Inflammatory macrophage treated with lipopolysaccharide for 4 hours (primary cell): ENCODE measurements around the gene IL3RA.
"Not testable (repeated sequence)": the region's sequence is repeated elsewhere in the genome, so short reads cannot be mapped to it uniquely, and the experiment has no call there.

Experiments
- DNase-seq: peaks from one replicate; pipeline ENCODE4 v3.0.0-alpha.2; 2020

Gene IL3RA

DNA sequence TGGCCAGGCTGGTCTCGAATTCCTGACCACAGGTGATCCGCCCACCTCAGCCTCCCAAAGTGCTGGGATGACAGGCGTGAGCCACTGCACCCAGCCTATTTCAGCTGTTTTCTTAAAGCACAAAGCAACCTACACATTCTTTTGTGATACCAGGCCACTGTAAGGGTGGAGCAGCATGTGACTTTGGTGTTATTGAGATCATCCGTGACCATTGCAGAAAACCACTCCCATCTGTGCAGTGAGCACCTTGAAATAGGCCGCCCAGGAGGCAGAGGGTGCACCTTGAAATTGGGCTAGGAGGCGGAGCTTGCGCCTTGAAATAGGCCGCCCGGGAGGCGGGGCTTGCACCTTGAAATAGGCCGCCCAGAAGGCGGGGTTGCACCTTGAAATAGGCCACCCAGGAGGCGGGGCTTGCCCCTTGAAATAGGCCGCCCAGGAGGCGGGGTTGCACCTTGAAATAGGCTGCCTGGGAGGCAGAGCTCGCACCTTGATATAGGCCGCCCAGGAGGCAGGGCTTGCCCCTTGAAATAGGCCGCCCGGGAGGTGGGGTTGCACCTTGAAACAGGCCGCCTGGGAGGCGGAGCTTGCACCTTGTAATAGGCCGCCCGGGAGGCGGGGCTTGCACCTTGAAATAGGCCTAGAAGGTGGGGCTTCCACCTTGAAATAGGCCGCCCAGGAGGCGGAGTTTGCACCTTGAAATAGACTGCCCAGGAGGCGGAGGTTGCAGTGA, 64.3 kb downstream of the IL3RA start:
- DNase-seq, result no peak

DNA sequence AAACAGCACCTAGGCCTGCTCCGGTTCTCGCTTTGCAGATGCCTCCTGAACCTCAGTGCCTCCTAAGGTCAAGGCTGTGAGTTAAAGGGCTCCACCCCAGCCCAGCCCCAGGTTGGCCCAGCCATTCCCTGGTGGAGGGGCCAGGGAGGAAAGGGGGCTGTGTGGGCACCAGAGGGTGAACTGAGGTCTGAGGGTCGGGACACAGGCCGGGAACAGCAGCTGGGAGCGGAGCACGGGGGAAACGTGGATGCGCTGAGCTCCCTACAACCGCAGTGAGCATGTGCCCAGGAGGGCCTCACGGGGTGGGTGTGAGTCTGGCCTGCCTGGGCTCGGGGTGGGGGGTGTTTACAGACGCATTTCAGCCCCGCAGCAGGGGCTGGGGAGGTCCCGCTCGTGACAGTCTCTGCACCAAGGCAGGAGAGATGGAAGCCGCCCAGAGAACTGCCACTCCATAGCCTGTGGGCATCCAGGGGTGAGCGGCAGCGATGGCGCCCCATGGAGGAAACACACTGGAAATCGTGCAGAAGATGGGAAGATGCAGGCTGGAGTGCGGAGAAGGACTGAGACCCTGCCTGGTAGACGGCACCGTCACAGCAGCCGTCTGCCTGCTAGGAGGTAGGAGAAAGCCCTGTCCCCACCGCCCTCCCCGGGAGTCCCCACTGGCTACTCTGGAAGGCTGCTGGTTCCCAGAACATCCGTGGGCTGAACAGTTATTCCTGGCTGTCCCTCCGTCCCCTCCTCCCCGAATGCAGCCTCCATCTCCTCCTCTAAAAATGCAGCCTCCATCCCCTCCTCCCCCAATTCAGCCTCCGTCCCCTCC, 65.2 kb downstream of the IL3RA start:
- no peak for DNase-seq

DNA sequence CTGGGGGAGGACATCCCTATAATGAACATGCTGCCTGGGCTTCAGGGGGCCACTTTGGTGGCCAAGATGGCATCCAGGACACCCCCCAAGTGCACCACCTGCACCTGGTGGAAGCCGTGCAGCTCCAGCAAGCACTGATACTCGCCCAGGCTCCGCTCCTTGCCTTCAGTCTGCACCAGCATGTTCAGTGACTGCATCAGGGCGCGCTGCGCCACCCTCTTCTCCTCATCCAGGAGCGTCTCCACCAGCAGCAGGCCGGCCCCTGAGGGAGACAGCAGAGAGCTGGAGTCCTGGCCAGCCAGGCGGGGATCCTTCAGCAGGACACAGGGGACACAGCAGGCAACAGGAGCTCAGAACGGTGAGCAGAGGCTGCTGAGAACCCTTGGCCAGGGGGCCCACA, 66.6 kb downstream of the IL3RA start:
- no peak for DNase-seq

DNA sequence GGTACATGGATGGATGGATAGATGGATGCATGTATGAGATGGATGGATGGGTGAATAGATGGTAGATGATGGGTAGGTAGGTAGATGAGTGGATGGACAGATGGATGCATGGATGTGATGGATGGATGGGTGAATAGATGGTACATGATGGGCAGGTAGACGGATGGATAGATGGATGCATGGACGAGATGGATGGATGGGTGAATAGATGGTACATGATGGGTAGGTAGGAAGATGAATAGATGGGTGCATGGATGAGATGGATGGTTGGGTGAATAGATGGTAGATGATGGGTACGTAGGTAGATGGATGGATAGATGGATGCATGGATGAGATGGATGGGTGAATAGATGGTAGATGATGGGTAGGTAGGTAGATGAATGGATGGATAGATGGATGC, 67.3 kb downstream of the IL3RA start:
- DNase-seq, result not testable (repeated sequence)

DNA sequence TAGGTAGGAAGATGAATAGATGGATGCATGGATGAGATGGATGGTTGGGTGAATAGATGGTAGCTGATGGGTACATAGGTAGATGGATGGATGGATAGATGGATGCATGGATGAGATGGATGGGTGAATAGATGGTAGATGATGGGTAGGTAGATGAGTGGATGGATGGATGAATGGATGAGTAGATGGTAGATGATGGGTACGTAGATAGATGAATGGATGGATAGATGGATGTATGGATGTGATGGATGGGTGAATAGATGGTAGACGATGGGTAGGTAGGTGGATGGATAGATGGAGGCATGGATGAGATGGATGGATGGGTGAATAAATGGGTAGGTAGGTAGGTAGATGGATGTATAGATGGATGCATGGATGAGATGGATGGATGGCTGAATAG, 69.2 kb downstream of the IL3RA start:
- DNase-seq, result not testable (repeated sequence)

DNA sequence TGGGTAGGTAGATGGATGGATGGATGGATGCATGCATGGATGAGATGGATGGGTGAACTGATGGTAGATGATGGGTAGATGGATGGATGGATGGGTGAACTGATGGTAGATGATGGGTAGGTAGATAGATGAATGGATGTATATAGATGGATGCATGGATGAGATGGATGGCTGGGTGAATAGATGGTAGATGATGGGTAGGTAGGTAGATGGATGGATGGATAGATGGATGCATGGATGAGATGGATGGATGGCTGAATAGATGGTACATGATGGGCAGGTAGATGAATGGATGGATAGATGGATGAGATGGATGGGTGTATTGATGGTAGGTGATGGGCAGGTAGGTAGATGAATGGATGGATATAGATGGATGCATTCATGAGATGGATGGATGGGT, 70.5 kb downstream of the IL3RA start:
- DNase-seq, result no peak

DNA sequence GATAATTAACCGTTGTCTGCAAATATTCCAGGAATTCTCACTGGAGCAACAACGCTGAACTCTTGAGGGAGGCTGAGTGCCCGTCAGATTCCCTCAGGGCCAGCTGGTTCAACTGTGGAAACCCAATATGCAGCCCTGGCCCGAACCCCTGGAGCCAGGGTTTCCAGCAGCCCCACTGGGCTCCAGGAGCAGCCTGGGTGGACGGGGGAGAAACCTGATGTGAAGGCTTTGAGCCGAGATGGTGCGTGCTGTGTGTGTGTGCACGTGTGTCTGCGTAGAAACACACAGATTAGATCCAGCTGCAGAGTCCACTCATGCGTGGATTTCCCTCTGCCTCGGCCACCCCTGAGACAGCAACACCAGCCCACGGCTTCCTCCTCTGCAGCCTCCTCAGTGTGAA, 74.7 kb downstream of the IL3RA start:
- DNase-seq, result no peak

DNA sequence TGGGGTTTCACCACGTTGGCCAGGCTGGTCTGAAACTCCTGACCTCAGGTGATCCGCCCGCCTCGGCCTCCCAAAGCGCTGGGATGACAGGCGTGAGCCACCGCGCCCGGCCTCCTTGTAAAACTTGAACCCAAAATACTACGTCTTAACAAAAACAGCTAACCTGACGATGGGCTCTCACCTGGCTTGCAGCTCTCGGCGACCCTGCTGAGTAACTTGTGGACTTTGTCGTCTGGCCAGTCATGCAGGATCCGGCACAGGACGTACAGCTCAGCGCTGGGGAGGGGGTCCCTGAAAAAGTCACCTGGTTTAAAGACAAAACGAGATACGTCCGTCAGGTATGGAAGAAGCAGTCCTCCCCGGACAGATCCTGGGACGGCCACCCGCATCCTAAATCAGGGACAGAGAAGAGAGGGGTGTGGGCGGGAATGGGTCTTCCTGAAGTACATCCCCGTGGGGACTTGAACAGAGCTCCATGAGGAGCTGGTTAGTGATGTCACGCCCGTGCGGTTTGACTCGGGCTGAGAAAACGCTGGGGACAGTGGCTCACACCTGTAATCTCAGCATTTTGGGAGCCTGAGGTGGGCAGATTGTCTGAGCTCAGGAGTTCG, 76.1 kb downstream of the IL3RA start:
- no peak for DNase-seq

DNA sequence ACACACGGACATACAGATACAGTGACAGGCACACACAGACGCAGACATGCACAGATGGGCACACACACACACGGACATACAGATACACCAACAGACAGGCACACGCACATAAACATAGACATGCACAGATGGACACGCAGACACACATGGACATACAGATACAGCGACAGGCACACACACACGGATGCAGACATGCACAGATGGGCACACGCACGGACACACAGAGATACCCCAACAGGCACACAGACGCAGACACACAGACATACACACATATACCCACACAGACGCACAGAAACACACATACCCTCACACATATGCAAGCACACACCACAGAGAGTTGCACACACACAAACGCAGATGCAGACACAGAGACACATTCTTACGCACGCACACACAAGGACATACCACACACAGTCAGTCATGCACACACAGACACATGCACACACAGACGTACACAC, 79.8 kb downstream of the IL3RA start:
- no peak for DNase-seq

DNA sequence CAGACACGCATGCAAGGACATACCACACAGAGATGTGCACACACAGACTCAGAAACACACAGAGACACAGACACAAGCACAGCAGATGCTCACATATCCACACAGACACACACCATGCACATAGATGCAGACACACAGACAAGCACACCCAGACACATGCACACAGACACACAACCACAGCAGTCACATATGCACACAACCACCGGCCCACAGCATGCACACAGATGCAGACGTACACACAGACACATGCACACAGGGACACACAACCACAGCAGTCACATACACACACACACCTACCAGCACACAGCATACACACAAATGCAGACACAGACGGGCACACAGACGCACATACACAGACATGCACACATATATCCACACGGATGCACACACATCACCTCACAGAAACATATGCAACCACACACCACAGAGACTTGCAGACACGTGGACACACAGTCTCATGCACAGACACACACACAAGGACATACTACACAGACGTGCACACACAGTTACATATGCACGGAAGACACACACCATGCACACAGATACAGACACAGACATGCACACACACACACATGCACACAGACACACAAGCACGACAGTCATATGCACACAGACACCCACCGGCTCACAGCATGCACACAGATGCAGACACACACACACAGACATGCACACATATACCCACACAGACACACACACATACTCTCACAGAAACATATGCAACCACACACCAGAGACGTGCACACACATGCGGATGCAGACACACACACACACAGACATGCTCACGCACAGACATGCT, 80.6 kb downstream of the IL3RA start:
- DNase-seq, result no peak

DNA sequence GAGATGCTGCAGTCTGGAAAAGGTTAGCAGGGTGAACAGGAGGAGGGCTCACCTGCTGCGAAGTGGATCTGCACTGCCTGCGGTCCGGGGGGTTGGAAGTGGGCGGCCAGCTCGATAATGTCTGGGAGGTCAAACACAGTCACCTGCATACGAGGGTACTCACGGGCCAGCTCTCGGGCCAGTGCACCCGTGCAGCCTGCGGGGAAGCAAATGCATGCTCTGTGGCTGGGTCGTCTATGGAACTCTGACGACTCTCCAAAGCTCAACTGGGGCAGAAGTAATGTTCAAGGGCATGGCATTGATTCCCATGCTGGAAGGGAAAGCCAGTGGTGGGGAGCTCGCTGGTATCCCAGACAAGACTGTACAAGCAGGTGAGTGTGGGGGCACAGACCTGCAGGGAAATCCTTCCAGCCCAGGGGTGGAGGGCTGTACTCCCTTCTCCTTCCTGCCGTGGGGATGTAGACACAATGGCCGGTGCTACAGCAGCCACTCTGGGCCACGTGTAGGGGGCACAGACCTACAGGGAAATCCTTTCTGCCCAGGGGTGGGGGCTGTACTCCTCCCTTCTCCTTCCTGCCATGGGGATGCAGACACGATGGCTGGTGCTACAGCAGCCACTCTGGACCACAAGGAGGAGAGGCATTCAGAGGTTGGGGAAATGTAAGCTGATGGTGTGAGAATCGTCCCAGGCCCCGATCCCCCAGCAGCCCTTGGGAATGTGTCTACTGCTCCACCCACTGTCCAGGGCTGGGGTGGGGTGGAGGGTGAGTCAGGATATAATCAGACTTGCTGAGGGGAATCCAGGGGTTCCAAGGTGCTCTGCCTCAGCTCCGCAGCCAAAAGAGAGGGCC, 81.6 kb downstream of the IL3RA start:
- no peak for DNase-seq

DNA sequence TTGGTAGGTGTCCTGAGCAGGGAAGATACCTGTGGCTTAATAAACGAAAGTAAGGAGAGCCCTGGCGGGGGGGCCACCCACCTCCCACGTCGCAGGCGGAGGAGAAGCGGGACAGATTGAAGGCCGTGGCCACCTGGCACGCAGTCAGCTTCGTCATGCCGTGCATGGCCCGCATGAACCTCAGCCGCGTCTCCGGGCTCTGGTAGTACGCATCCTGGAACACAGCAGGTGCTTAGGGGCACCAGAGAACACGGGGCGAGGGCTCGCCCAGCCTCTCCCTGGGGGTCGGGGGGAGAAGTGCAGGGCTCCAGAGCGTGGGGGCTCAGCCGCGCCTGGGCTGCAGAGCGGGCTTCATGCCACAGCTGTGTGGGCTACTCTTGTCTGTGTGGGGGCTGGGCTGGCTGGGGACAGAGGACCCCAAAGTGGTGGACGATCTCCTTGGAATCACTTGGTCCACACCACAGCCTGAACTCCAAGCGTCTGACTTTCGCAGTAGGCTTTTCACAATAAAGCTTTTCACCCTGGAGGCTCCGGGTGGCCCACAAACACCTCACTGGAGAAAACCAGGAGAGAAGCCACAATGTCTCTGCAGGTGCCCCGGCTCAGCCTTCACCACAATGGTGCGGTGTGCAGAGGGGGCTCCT, 82.4 kb downstream of the IL3RA start:
- no peak for DNase-seq

DNA sequence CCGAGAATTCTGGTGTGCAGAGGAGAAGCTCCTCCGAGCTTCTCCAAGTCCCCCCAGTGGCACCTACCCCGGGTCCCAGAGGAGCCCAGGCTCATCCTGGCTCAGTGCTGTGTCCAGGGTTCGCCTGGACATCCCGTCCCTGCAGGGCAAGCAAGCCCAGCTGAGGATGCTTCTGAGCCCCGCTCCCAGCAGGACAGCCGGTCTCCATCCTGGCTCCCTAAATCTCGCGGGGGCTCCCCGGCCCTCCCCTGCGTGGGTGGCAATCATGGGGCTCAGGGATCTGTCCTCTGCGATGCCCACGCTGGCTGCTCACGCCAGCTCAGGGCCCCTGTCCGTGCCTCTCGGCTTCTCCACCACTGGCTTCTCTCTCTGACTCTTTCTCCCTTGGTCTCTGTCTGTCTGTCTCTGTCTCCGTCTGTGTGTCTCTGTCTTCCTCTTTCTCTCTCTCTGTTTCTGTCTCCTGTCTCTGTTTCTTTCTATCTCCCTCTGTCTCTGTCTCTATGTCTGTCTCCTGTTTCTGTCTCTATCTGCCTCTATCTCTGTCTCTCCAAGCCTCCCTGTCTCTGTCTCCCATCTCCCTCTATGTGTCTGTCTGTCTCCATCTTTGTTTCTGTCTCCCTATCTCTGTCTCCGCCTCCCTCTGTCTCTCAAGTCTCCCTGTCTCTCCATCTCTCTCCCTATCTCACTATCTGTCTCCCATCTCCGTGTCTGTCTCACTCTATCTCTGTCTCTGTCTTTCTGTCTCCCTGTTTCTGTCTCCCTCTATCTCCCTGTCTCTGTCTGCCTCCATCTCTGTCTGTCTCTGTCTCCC, 83.2 kb downstream of the IL3RA start:
- DNase-seq, result no peak

DNA sequence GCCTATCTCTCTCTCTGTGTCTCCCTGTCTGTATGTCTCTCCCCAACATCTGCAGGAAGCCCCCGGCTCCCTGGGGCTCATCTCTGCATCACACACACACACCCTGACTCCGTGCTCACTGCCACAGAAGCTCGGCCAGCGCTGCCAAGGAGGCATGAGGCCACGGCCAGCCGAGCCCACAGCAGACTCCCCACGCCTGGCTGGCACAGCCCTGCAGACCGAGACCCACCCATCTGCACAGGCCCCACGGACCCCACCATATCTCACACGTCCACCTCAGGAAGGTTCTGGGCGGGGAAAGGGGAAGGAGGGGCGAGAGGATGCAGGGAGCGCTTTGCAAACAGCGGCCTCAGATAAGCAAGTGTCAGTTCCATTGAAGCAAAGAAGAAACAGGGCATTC, 83.8 kb downstream of the IL3RA start:
- DNase-seq, result no peak

DNA sequence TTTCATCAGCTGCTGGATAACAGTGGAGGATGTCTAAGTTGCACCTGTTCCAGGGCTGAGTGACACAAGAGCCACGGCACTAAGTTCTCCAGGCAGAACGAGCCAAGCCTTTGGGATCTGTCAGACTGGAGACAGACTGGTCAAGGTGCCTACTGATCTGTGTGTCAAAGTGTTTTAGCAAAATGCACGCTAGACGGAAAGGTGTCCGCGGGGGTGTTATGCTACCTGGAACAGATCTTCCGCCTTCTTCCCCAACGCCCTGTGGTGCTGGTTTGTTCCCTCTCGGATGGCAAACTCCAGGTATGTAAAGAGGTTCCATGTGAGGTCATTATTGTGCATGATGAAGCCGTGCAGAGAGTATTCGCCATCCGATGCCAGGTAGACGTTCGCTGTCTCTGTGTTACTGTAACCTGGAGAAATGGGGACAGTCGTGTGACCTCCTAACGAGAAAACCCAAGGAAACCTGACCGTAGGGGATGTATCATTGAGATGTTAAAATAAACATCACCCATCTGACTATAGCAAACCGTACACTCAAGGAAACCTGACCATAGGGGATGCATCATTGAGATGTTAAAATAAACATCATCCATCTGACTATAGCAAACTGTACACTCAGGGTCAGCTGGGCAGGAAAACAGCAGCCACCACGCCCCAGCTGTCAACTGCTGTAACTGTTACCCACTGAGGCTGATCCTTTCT, 85.0 kb downstream of the IL3RA start:
- no peak for DNase-seq

DNA sequence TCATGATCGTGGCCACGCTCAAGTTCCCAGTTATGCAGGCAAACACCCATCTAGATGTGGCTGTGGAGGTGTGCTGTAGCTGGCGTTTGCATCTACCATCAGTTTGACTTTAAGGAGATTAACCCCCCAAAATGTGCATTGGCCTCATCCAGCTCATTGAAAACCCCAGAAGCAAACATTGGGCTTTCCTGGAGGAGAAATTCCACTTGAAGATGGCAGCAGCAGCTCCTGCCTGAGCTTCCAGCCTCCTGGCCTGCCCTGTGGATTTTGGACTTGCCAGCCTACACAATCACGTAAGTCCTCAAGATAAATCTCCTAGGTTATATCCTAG, 85.5 kb downstream of the IL3RA start:
- no peak for DNase-seq

DNA sequence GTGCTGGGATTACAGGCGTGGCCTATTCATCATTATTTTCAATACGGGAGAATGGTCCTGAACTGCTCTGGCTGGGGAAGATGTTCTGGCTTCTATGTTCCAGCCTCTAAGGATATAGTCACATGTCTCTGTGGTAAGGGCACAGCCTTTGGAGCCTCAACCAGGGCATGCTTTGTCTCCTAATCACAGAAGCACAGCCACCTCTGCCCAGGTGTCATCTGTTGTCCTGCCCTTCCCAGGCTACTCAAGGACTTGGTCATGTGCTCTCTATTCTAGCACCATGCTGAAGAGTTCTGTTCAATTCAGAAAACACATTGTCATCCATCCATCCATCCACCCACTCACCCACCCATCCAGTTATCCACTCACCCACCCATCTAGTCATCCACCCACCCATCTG, 86.6 kb downstream of the IL3RA start:
- DNase-seq, result no peak

DNA sequence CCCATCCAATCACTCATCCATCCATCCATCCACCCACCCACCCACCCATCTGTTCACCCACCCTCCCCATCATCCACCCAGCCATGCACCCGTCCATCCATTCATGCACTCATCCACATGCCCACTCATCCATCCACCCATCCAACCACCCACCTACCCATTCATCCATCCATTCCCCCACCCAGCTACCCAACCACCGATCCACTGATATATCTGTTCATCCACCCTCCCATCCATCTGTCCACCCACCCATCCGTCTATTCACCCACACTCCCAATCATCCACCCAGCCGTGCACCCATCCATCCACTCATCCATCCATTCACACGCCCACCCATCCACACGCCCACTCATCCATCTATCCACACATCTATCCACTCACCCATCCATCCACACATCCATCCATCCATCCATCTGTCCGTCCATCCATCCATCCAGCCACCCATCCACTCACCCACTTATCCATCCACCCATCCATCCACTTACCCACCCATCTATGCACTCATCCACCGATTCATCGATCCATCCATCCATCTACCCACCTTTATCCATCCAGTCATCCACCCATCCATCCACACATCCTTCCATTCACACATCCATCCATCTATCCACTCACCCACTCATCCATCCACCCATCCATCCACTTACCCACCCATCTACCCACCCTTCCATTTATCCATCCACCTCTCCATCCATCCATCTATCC, 87.7 kb downstream of the IL3RA start:
- no peak for DNase-seq

DNA sequence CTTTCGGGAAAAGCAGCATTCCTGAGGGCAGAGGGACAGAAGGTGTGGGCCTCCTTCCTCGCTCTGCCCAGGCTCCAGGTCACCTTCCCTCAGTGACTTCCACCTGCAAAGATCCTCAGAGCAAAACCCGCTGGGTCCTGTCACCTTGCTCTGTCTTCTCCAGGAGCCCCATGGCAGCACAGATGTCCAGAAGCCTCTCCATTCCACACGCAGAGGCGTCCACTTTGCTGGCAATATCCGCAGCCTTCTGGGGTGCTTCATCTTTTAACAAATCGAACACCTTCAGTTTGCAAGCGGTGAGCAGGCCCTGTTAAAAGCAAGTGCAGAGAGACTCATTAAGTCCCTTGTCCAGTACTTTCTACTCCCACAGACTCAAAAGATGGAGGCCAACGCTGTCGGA, 88.8 kb downstream of the IL3RA start:
- no peak for DNase-seq

DNA sequence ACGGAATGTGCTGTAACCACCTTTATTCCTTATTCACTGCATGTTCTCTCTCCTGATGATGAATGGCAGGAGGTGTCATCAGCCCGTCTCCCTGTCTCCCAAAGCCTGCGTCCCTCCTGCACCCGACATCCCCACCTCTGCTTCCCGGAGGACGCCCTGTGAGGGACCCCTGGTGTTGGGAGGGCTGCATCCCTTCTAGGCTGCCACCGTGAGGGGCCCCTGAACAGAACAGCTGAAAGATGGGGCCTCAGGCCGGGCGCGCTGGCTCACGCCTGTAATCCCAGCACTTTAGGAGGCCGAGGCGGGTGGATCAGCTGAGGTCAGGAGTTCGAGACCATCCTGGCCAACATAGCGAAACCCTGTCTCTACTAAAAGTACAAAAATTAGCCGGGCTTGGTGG, 89.7 kb downstream of the IL3RA start:
- DNase-seq, result not testable (repeated sequence)
